ENCODE data around the gene ZNF547.

Gene ZNF547

GRCh38 chr19:57362997-57363687 lies at the start of gene ZNF547, which contains the start of gene TRAPPC2B:
Gene ZNF547, plus strand, starts transcription at chr19:57363551. Its CDS starts 5,005 bp downstream, at chr19:57368556.
Gene TRAPPC2B, plus strand, starts transcription at chr19:57363551. Its CDS starts 1,283 bp downstream, at chr19:57364834.
- Histone ChIP-seq H3K27me3 (ENCODE audit: insufficient read depth, low read depth, severe bottlenecking) (no peaks in the 10 kb centered on the region), H3K9me3 (ENCODE audit: severe bottlenecking) (no peaks in the 10 kb centered on the region), H3K27ac (peak within 1 kb of the TSS; percentile 78), H3K36me3 (peaks cover 12% of the 10 kb centered on the region), H3K4me3 (ENCODE audit: low read depth, low read length) (peak within 1 kb of the TSS; percentile 90)
- TF ChIP-seq, protein P1, sequence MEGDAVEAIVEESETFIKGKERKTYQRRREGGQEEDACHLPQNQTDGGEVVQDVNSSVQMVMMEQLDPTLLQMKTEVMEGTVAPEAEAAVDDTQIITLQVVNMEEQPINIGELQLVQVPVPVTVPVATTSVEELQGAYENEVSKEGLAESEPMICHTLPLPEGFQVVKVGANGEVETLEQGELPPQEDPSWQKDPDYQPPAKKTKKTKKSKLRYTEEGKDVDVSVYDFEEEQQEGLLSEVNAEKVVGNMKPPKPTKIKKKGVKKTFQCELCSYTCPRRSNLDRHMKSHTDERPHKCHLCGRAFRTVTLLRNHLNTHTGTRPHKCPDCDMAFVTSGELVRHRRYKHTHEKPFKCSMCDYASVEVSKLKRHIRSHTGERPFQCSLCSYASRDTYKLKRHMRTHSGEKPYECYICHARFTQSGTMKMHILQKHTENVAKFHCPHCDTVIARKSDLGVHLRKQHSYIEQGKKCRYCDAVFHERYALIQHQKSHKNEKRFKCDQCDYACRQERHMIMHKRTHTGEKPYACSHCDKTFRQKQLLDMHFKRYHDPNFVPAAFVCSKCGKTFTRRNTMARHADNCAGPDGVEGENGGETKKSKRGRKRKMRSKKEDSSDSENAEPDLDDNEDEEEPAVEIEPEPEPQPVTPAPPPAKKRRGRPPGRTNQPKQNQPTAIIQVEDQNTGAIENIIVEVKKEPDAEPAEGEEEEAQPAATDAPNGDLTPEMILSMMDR (IDR thresholded peaks at IDR 0.05; ENCODE audit: low read depth, low read length), result no peak
- peak; percentile 99 for DNase-seq

DNA sequence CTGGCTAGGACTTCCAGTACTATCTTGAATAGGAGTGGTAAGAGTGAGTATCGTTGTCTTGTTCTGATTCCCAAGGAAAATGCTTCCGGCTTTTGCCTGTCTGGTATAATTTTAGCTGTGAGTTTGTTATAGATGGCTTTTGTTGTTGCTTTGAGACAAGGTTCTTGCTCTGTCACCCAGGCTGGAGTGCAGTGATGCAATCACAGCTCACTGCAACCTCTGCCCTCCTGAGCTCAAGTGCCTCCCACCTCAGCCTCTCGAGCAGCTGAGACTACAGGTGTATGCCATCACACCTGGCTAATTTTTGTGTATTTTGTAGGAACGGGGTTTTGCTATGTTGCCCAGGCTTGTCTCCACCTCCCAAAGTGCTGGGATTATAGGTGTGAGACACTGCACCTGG lies 49.2 kb upstream of the ZNF547 start:
- Histone ChIP-seq H3K9me3 (ENCODE audit: severe bottlenecking) (no peaks in the 10 kb centered on the region), H3K36me3 (no peaks in the 10 kb centered on the region), H3K27ac (no peak overlapping the region), H3K4me3 (ENCODE audit: low read depth, low read length) (no peak overlapping the region), H3K27me3 (ENCODE audit: insufficient read depth, low read depth, severe bottlenecking) (no peaks in the 10 kb centered on the region)
- TF ChIP-seq, protein P1 (IDR thresholded peaks at IDR 0.05; ENCODE audit: low read depth, low read length), result no peak
- DNase-seq, result no peak

DNA sequence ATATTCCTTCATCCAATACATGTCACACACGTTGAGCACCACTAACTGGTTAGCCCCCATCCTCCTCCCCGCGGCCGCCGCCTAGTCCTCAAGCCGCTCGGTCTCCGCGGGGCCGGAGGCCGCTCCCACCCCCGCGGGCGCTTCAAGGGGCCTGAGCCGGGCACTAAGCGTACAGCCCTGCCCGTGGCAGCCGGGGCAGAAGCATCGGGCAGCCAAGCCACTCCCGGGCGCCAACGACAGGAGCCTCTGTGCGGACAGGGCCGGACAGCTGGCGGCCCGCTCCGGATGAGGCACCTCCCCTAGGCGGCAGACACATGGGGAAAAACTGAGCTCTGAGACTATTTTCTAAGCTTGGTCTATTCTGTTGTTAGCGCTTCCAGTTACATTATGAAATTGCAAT lies 45.8 kb upstream of the ZNF547 start:
- DNase-seq, result no peak
- TF ChIP-seq, protein P1 (IDR thresholded peaks at IDR 0.05; ENCODE audit: low read depth, low read length), result no peak
- Histone ChIP-seq H3K4me3 (ENCODE audit: low read depth, low read length) (no peak overlapping the region), H3K9me3 (ENCODE audit: severe bottlenecking) (no peaks in the 10 kb centered on the region), H3K27ac (no peak overlapping the region), H3K27me3 (ENCODE audit: insufficient read depth, low read depth, severe bottlenecking) (no peaks in the 10 kb centered on the region), H3K36me3 (peaks cover under 1% of the 10 kb centered on the region; the same call in 1 of the 2 replicates)

GRCh38 chr19:57319869-57320179 lies 43.5 kb upstream of the ZNF547 start:
- Histone ChIP-seq H3K4me3 (ENCODE audit: low read depth, low read length) (peak overlapping the region; percentile 87), H3K27ac (peak overlapping the region; percentile 93), H3K36me3 (peaks cover 18% of the 10 kb centered on the region)

DNA sequence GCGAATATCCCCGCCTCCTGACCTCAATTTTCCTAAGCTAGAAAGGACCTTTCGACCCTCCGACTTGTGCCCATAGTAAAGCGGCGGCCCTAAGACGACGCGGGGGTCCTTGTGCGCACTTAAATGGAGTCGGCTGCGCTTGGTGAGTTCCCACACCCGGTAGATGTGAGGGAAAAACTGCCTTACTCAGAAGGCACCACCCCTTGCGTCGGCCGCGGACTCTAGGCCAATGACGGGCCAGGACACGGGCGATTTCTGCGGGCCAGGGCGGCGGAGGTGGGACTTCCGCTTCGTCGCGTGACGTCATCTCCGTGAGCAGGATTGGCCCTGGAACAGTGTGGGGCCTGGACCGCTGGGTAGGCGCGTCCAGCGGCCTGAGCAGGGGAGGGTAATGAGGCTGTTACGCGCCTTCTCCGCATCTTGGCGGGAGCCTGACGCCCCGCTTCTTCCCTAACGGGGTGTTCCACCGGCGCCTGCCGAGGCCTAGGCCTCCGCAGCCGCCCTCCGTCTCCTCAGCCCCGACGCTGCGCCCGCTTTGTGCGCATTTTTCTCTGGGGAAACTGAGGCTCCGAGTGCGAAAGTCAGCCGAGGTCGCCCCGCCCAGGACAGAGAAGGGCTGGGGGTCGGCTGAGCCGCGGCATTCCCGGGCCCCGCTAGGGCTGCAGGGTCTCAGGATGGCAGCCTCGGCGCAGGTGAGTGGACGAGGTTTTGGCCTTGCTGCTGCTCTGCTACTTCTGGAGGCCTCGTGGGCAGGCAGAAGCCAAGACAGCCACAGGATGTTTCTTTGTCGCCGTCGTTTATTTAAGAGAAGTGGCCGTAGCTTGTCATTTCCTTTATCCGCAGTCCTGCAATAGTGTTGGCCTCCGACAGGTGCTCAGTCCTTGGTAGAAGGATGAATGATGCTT lies 42.9 kb upstream of the ZNF547 start, which contains the start of gene ZNF543:
Gene ZNF543, plus strand, starts transcription at position 293 of the 905 bp plus-strand sequence. Its CDS starts 382 bp downstream, at position 675.
- H3K9me3 ChIP-seq (ENCODE audit: severe bottlenecking), result no peaks in the 10 kb centered on the region
- H3K27ac ChIP-seq, result peak within 1 kb of the TSS; percentile 93
- H3K36me3 ChIP-seq, result peaks cover 24% of the 10 kb centered on the region
- H3K4me3 ChIP-seq (ENCODE audit: low read depth, low read length), result peak within 1 kb of the TSS; percentile 87
- no peaks in the 10 kb centered on the region for H3K27me3 ChIP-seq (ENCODE audit: insufficient read depth, low read depth, severe bottlenecking)
- TF ChIP-seq, protein P1 (IDR thresholded peaks at IDR 0.05; ENCODE audit: low read depth, low read length), result no peak
- DNase-seq, result peak; percentile 96

More at GRCh38 chr19:57319869-57320179, 43.5 kb upstream of the ZNF547 start:
- Histone ChIP-seq H3K9me3 (ENCODE audit: severe bottlenecking) (no peaks in the 10 kb centered on the region), H3K27me3 (ENCODE audit: insufficient read depth, low read depth, severe bottlenecking) (no peaks in the 10 kb centered on the region)
- DNase-seq, result no peak
- TF ChIP-seq, protein P1 (IDR thresholded peaks at IDR 0.05; ENCODE audit: low read depth, low read length), result no peak

Measured in WERI-Rb-1 (cell line).